A673 (cell line): ENCODE results near the gene LGALS7B. TPM values are rescaled to one million over a fixed set of nuclear protein-coding genes. Genes with fewer than 3 reads are reported as not detected.
"Not testable (repeated sequence)": the region's sequence is repeated elsewhere in the genome, so short reads cannot be mapped to it uniquely, and the experiment has no call there.

Source experiments
- BruUV-seq: library from RNA; stranded (reverse); fragments of 400-500 nt; replicated peaks from 2 replicates; lab custom pipeline; 2021; lab: Mats Ljungman, UMichigan
- CTCF ChIA-PET: fragments of 300-600 bp; sonication (Branson Sonifier 250); formaldehyde crosslinking; loops from one replicate; lab custom pipeline; 2022; ENCODE audit warnings: antibody characterized with exemption; lab: Charles Lee
- POLR2A ChIA-PET: fragments of 300-600 bp; sonication (Branson Sonifier 250); formaldehyde crosslinking; loops from one replicate; lab custom pipeline; 2022; ENCODE audit warnings: antibody characterized with exemption; ENCODE audit not compliant: low non-redundant PET; lab: Charles Lee
- DNase-seq: peaks from one replicate; pipeline ENCODE4 v3.0.0-alpha.2; 2015; ENCODE audit warnings: low spot score
- H3K27ac ChIP-seq: fragments of 200-600 bp; sonication (generic); 2 replicates; pipeline ENCODE4 v1.5.1; 2016; ENCODE audit warnings: mixed run types, low read depth, mild to moderate bottlenecking, mixed read lengths, antibody characterized with exemption, low read length; ENCODE audit not compliant: poor library complexity, severe bottlenecking
- H3K27me3 ChIP-seq: fragments of 200-600 bp; sonication (generic); replicated peaks from 2 replicates; pipeline ENCODE4 v1.6.1; 2017; ENCODE audit warnings: mixed run types, low read depth, mild to moderate bottlenecking, mixed read lengths, antibody characterized with exemption, low read length; ENCODE audit not compliant: insufficient read depth, poor library complexity
- H3K36me3 ChIP-seq: fragments of 200-600 bp; sonication (generic); 2 replicates; pipeline ENCODE4 v1.6.1; 2016; ENCODE audit warnings: mixed run types, mild to moderate bottlenecking, mixed read lengths, antibody characterized with exemption, low read length; ENCODE audit not compliant: insufficient read depth, poor library complexity, severe bottlenecking
- H3K4me1 ChIP-seq: fragments of 200-600 bp; sonication (generic); 2 replicates; pipeline ENCODE4 v1.6.1; 2017; ENCODE audit warnings: mixed run types, mild to moderate bottlenecking, mixed read lengths, antibody characterized with exemption, low read length; ENCODE audit not compliant: insufficient read depth, poor library complexity, severe bottlenecking
- H3K4me3 ChIP-seq: fragments of 200-600 bp; sonication (generic); 2 replicates; pipeline ENCODE4 v1.5.1; 2016; ENCODE audit warnings: low read depth, mixed run types, mild to moderate bottlenecking, mixed read lengths, low read length; ENCODE audit not compliant: poor library complexity, severe bottlenecking
- H3K9me3 ChIP-seq: fragments of 200-600 bp; sonication (generic); 2 replicates; pipeline ENCODE4 v1.6.1; 2016; ENCODE audit warnings: mixed run types, low read depth, mild to moderate bottlenecking, mixed read lengths, antibody characterized with exemption, low read length; ENCODE audit not compliant: poor library complexity, severe bottlenecking
- EZH2 ChIP-seq: fragments of 200-600 bp; sonication (generic); IDR thresholded peaks from 2 replicates; pipeline ENCODE4 v1.6.1; 2017; ENCODE audit warnings: borderline replicate concordance, low read depth, mild to moderate bottlenecking, mixed read lengths, antibody characterized with exemption, low read length; ENCODE audit not compliant: poor library complexity, severe bottlenecking
- intact Hi-C: fragments of 100-400 bp; cut with micrococcal nuclease; formaldehyde crosslinking; loops from one replicate; pipeline ENCODE4 v1.10.0; 2022; ENCODE audit not compliant: unreplicated experiment
- total RNA-seq: library from RNA; stranded (reverse); gene quantifications from 2 replicates; pipeline ENCODE4 v1.2.3, GENCODE V29; 2021
- TF ChIP-seq, protein P1 (sequence below): fragments of 300-800, 200-600 bp; sonication (generic); conservative IDR thresholded peaks from 2 replicates; pipeline ENCODE4 v1.5.1; 2017; ENCODE audit warnings: low read depth, mild to moderate bottlenecking, antibody characterized with exemption, low read length, moderate library complexity, mixed read lengths

The LGALS7B gene
- total RNA-seq, 1 experiment from 2014 or later, result not detected

DNA sequence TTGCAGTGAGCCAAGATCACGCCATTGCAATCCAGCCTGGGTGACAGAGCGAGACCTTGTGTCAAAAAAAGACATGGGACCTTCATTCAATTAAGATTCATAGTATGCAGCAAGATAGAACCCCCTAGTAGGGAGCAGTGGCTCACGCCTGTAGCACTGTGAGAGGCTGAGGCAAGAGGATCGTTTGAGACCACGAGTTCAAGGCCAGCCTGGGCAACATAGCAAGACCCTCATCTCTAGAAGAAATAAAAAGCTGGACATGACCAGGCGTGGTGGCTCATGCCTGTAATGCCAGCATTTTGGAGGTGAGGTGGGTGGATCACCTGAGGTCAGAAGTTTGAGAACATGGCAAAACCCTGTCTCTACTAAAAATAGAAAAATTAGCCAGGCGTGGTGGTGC is 8.6 kb upstream of the LGALS7B start:
- no peak overlapping the region for H3K4me3 ChIP-seq
- H3K9me3 ChIP-seq, result no peaks in the 10 kb centered on the region
- CTCF ChIA-PET, result no interaction called here
- POLR2A ChIA-PET, result interaction anchor here (0.6 kb wide), 1 partner anchor 375 kb away, joined by 3 read pairs; no protein-coding TSS in a partner anchor
- intact Hi-C loops, result no loop called here
- H3K36me3 ChIP-seq, result no peaks in the 10 kb centered on the region
- BruUV-seq, result no TSS peak
- no peak overlapping the region for H3K27ac ChIP-seq
- H3K27me3 ChIP-seq, result peaks cover 3% of the 10 kb centered on the region
- DNase-seq, result no peak
- H3K4me1 ChIP-seq, result no peaks in the 10 kb centered on the region
- TF ChIP-seq, protein P1, sequence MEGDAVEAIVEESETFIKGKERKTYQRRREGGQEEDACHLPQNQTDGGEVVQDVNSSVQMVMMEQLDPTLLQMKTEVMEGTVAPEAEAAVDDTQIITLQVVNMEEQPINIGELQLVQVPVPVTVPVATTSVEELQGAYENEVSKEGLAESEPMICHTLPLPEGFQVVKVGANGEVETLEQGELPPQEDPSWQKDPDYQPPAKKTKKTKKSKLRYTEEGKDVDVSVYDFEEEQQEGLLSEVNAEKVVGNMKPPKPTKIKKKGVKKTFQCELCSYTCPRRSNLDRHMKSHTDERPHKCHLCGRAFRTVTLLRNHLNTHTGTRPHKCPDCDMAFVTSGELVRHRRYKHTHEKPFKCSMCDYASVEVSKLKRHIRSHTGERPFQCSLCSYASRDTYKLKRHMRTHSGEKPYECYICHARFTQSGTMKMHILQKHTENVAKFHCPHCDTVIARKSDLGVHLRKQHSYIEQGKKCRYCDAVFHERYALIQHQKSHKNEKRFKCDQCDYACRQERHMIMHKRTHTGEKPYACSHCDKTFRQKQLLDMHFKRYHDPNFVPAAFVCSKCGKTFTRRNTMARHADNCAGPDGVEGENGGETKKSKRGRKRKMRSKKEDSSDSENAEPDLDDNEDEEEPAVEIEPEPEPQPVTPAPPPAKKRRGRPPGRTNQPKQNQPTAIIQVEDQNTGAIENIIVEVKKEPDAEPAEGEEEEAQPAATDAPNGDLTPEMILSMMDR, result no peak
- TF ChIP-seq EZH2, result no peak

DNA sequence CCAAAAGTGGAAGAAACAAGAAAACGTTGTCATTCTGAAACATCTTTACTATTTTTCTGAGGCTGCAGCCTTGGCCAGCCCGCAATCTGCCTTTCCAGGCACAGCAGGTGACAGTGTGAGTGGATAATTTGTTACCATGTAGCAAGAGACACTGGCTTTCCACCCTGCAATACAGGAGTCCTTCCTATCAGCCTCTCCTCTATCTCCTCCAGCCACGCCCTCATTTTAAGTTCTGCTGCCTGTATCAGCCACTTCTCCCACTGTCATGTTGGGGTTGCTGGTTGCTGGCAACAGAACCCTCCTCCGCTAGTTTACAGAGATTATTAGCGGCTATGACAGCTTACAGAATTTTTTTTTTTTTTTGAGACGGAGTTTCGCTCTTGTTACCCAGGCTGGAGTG is 7.9 kb upstream of the LGALS7B start:
- Histone ChIP-seq H3K27ac (no peak overlapping the region), H3K4me1 (no peaks in the 10 kb centered on the region), H3K9me3 (no peaks in the 10 kb centered on the region), H3K27me3 (peaks cover 3% of the 10 kb centered on the region), H3K4me3 (no peak overlapping the region), H3K36me3 (no peaks in the 10 kb centered on the region)
- CTCF ChIA-PET, result no interaction called here
- TF ChIP-seq, protein P1, result no peak
- no peak for TF ChIP-seq EZH2
- no TSS peak for BruUV-seq
- DNase-seq, result no peak
- intact Hi-C loops, result no loop called here
- POLR2A ChIA-PET, result interaction anchor here (0.6 kb wide), 1 partner anchor 375 kb away, joined by 3 read pairs; no protein-coding TSS in a partner anchor

DNA sequence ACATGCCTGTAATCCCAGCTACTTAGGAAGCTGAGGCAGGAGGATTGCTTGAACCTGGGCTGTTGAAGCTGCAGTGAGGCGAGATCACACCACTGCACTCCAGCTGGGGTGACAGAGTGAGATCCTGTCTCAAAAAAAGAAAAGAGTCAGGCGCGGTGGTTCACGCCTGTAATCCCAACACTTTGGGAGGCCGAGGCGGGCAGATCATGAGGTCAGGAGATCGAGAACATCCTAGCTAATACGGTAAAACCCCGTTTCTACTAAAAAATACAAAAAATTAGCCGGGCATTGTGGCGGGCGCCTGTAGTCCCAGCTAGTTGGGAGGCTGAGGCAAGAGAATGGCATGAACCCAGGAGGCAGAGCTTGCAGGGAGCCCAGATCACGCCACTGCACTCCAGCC is 6.8 kb upstream of the LGALS7B start:
- H3K36me3 ChIP-seq, BruUV-seq, CTCF ChIA-PET, POLR2A ChIA-PET, H3K27ac ChIP-seq, H3K4me3 ChIP-seq, DNase-seq, intact Hi-C loops, H3K9me3 ChIP-seq, H3K4me1 ChIP-seq, H3K27me3 ChIP-seq: not testable (repeated sequence)

DNA sequence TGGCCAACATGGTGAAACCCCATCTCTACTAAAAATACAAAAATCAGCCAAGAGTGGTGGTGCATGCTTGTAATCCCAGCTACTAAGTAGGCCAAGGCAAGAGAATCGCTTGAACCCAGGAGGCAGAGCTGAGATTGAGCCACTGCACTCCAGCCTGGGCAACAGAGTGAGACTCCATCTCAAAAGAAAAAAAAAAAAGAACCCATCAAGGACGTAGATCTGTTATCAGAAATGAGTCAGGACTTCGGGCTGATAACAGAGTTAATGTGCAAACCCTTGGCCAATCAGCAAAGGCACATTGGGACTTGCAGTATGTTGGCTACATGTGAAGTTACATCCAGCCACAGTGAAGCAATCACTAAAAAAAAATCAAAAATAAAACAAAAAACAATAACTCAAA is 4.8 kb upstream of the LGALS7B start:
- POLR2A ChIA-PET, result no interaction called here

More for the DNA sequence above, 4.8 kb upstream of the LGALS7B start:
- H3K4me3 ChIP-seq, result no peak overlapping the region
- TF ChIP-seq, protein P1, result no peak
- H3K27me3 ChIP-seq, result no peaks in the 10 kb centered on the region
- DNase-seq, result no peak
- CTCF ChIA-PET, result no interaction called here
- no peak overlapping the region for H3K27ac ChIP-seq
- H3K4me1 ChIP-seq, result no peaks in the 10 kb centered on the region
- intact Hi-C loops, result no loop called here
- H3K9me3 ChIP-seq, result no peaks in the 10 kb centered on the region
- no peaks in the 10 kb centered on the region for H3K36me3 ChIP-seq
- BruUV-seq, result no TSS peak
